Suprapubic skin (tissue), 4 donors: Measurements from ENCODE around the gene ADAMTS7. TPM values are rescaled to one million over a fixed set of nuclear protein-coding genes. Genes with fewer than 3 reads are reported as not detected.
"Not testable (repeated sequence)": the region's sequence is repeated elsewhere in the genome, so short reads cannot be mapped to it uniquely, and the experiment has no call there.

Experiments used
- DNase-seq, 2 donors: peaks; one replicate each; pipeline ENCODE4 v3.0.0-alpha.2; 2019; ENCODE audit warnings: low spot score in 2 of 2
- H3K27ac ChIP-seq: fragments of 200-600 bp; sonication (generic); one replicate; pipeline ENCODE4 v1.5.1; 2019
- H3K27me3 ChIP-seq: fragments of 200-600 bp; sonication (generic); one replicate; pipeline ENCODE4 v1.5.1; 2019
- H3K36me3 ChIP-seq: fragments of 200-600 bp; sonication (generic); one replicate; pipeline ENCODE4 v1.5.1; 2019
- H3K4me1 ChIP-seq: fragments of 200-600 bp; sonication (generic); one replicate; pipeline ENCODE4 v1.5.1; 2019
- H3K4me3 ChIP-seq: fragments of 200-600 bp; sonication (generic); one replicate; pipeline ENCODE4 v1.5.1; 2019; ENCODE audit warnings: mild to moderate bottlenecking
- H3K9me3 ChIP-seq: fragments of 200-600 bp; sonication (generic); one replicate; pipeline ENCODE4 v1.5.1; 2019
- EP300 ChIP-seq: sonication (generic); formaldehyde crosslinking; IDR thresholded peaks from one replicate; pipeline ENCODE4 v1.6.1; 2017; ENCODE audit warnings: antibody characterized with exemption
- POLR2A ChIP-seq, 2 donors: fragments of 450-650 bp; IDR thresholded peaks; one replicate each; pipeline ENCODE4 v1.6.1; 2017; ENCODE audit warnings: antibody characterized with exemption in 2 of 2, mild to moderate bottlenecking in 2 of 2, moderate library complexity in 2 of 2
- POLR2AphosphoS5 ChIP-seq, 3 donors: sonication (generic); formaldehyde crosslinking; IDR thresholded peaks; one replicate each; pipeline ENCODE4 v1.6.1; 2017; ENCODE audit warnings: antibody characterized with exemption in 3 of 3
- WGBS: methylation state at CpG from one replicate; pipeline ENCODE4 v1.1.5; 2018; 5-methylcytosine and 5-hydroxymethylcytosine counted together
- total RNA-seq, 4 donors: library from RNA; depleted of rRNA; stranded (reverse); fragments of >200 nt; gene quantifications; one replicate each; pipeline ENCODE4 v1.1.0, GENCODE V29; 2016
- TF ChIP-seq, protein P1 (sequence below), 2 donors: fragments of 200-600 bp in 1 of 2; fragments of 450-650 bp in 1 of 2; sonication (generic) in 1 of 2; IDR thresholded peaks; one replicate each; pipeline ENCODE4 v1.5.1; 2016 to 2019; ENCODE audit warnings: antibody characterized with exemption in 2 of 2, mild to moderate bottlenecking in 1 of 2, moderate library complexity in 1 of 2

ADAMTS7 gene
- total RNA-seq, 4 donors from 2014 or later = 1.1 to 1.2 (median 1.2) TPM

DNA sequence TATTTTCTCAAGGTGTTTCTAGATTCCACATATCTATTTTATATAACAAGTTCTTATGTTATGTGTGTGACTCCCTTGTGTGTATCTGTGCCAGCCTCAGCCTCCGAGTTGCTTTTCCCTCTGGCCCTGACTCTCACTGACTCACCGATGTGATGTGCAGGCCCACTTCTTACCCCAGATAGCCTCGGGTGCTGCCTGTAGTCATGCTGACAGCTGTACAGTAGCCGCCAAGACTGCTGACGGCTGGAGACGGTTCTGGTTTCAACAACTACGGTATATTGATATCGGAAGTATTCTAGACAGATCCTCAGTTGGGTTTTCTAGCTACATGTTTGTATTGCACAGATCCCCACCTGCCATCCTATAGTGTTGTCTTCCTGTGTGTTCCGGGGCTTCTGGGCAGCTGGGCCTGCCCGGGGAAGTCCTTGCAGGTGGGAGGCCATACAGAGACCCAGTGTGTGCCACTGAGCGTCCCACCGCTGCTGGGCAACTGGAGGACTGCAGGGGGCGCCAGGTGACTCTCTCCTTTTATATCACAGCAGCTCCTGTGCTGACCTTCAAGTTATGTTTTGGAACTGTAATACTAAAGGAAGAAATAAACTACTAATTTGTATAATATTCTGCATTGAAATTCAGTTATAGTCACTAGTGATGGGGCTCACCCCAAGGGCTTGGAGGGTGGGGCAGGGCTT lies 55.2 kb downstream of the ADAMTS7 start:
- H3K27me3 ChIP-seq, H3K9me3 ChIP-seq, H3K36me3 ChIP-seq, H3K4me3 ChIP-seq: not testable (repeated sequence)
- H3K4me1 ChIP-seq = peaks cover 47% of the 10 kb centered on the region
- 27% methylated on average over 9 of the region's 13 CpGs for WGBS
- TF ChIP-seq, protein P1, sequence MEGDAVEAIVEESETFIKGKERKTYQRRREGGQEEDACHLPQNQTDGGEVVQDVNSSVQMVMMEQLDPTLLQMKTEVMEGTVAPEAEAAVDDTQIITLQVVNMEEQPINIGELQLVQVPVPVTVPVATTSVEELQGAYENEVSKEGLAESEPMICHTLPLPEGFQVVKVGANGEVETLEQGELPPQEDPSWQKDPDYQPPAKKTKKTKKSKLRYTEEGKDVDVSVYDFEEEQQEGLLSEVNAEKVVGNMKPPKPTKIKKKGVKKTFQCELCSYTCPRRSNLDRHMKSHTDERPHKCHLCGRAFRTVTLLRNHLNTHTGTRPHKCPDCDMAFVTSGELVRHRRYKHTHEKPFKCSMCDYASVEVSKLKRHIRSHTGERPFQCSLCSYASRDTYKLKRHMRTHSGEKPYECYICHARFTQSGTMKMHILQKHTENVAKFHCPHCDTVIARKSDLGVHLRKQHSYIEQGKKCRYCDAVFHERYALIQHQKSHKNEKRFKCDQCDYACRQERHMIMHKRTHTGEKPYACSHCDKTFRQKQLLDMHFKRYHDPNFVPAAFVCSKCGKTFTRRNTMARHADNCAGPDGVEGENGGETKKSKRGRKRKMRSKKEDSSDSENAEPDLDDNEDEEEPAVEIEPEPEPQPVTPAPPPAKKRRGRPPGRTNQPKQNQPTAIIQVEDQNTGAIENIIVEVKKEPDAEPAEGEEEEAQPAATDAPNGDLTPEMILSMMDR (IDR thresholded peaks at IDR 0.05) = peak in 1 of 2 donors; percentile 32
- H3K27ac ChIP-seq = peak overlapping the region; percentile 76
- peak in 1 of 2 donors; percentile 74 for DNase-seq

DNA sequence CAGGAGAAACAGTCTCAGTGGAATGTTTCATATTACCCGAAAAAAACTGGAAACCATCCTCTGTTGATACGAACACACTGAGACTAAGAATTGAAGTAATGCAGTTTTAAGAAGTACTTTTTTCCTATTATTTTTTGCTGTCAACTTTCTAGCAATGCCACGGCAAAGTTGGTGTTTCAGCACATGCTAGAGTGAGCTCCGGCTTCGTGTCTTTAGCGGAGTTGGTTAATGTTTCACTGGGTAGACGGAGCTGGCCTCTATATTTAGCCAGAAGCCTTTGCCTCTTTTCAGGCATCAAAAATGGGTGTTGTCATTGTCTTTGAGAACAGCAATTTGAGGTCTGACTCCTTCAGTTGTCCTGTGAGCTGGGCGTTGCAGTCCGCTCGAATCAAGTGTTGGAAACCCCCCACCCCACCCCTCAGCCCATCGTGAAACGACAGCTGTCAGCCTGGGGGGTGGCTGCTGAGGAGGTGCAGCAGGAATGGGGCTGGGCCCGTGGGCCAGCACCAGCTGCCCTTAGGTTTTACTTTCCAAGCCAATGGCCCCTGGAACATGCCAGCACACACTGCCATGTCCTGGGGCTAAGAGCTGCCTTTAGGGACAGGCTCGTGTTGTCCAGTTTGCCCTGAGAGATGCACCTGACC lies 56.5 kb downstream of the ADAMTS7 start:
- peak in 1 of 2 donors; percentile 52 for DNase-seq
- not testable (repeated sequence) for H3K27ac ChIP-seq, H3K9me3 ChIP-seq, H3K27me3 ChIP-seq, H3K4me3 ChIP-seq, H3K36me3 ChIP-seq
- WGBS = 86% methylated on average over 10 of the region's 14 CpGs
- peaks cover 44% of the 10 kb centered on the region for H3K4me1 ChIP-seq

DNA sequence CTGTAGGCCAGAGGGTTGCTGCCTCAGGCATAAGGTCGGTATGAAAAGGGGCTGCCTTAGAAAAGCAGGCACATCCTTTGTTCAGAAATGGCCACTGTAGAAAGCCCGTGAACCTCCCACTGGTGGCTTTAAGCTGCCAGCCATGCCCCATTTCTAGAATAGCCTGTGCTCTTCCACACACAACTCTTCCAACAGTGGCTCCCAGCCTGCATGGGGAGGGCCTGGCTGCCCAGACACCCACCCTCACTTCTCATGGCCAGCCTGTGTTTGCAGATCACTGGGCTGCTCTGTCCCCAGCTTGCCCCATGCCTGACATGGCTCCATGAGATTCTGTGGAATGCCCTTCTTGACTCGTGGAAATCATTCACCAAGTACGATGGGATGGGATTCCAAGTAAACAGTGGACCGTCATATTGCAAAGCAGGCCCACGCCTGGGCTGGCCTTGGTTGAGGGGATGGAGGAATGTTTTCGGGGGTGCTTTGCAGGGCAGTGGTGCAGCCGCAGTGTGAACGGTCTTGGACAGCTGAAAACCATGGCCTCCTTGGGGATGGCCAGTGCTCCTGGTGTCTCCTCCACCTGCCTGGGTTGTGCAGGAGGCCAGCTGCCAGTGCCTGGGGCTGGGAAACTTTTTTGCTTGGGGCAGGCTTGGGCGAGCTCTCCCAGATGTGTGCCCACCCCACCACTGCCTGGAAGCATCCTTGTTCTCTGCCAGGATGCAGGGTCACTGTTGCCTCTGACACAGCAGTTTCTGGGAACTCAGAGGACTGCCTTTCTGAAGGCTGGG lies 57.3 kb downstream of the ADAMTS7 start:
- not testable (repeated sequence) for H3K27ac ChIP-seq, H3K27me3 ChIP-seq, H3K36me3 ChIP-seq, H3K4me3 ChIP-seq, H3K9me3 ChIP-seq
- WGBS = 85% methylated on average over 5 of the region's 10 CpGs
- DNase-seq = peak in 1 of 2 donors; percentile 42
- H3K4me1 ChIP-seq = peaks cover 37% of the 10 kb centered on the region

DNA sequence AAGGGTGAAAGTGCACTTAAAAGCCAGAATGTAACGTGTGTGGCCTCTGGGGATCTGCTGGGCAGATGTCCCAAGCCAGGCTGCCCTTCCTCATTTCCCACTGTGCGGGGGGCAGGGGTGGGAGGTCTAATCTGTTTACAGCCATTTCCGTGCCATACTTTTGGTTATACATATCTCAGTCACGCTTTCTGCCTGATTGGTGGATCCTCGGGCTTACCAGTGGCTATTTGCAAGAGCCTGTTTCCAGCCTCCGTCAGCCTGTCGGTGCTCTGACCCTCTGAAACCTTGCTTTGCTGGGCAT lies 58.0 kb downstream of the ADAMTS7 start:
- DNase-seq, H3K27me3 ChIP-seq, H3K9me3 ChIP-seq, H3K27ac ChIP-seq, H3K36me3 ChIP-seq, H3K4me3 ChIP-seq: not testable (repeated sequence)
- WGBS = 93% methylated on average over 5 of the region's 7 CpGs
- peaks cover 31% of the 10 kb centered on the region for H3K4me1 ChIP-seq

DNA sequence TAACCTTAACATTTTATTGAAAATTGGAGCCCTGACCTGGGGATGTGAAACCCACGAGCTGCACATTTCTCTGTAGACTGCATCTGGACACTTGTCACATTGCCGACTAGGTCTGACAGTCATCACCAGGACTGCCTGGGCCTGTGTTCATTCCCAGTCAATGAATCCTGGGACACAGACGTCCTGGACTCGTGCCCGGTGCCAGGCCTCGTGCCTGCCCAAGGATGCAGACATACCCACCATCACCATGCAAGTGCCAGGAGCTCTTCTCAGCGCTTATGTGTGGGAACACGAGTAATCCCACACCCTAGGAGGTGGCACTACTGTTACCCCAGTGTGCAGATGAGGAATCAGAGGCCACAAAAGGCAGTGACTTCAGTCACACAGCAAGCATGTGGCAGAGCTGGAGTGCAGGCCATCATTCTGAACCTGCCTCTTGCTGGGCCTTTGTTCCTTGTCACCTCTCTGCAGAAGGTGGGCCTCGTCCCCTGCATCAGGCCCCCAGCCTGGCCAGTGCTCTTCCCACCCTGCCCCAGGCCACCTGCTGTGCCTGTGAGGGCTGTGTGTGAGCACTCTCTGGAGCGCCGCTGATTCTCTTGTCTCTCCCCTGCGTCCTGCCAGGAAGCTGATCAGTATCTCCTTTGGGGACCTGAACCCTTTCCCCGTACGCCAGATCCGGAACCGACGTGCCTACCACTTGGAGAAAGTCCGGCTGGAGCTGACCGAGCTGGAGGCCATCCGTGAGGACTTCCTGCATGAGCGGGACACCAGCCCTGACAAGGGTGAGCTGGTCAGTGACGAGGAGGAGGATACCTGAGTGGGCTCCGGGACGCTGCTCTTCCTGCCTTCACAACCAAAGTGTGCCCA lies 58.5 kb downstream of the ADAMTS7 start:
- 74% methylated on average over 14 of the region's 24 CpGs for WGBS
- no peak overlapping the region for H3K27ac ChIP-seq
- H3K9me3 ChIP-seq = no peaks in the 10 kb centered on the region
- no peak overlapping the region for H3K4me3 ChIP-seq
- peak in 1 of 2 donors; percentile 27 for DNase-seq
- H3K36me3 ChIP-seq = no peaks in the 10 kb centered on the region
- TF ChIP-seq POLR2A (IDR thresholded peaks at IDR 0.05) = no peak
- no peaks in the 10 kb centered on the region for H3K27me3 ChIP-seq
- peaks cover 25% of the 10 kb centered on the region for H3K4me1 ChIP-seq

DNA sequence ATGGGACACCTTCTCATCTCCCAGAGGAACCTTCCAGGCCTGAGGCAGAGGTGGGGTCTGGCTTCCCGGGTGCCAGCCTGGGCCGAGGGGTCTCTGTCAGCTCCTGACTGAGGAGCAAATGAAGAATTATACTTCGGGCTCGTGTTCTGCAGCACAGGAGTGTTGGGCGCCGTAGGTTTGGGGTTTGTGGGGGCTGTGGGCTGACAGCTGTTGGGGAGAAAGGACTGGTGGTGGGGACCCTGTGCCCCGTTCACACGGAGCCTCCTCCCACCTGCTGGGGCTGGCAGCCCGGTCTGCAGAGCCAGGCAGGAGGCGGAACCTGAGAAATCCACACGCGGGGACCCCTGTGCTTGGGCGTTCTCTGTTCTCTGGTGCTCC lies 59.7 kb downstream of the ADAMTS7 start:
- H3K4me1 ChIP-seq = peaks cover 14% of the 10 kb centered on the region
- no peak overlapping the region for H3K4me3 ChIP-seq
- no peak overlapping the region for H3K27ac ChIP-seq
- peak in 1 of 2 donors; percentile 37 for DNase-seq
- no peaks in the 10 kb centered on the region for H3K27me3 ChIP-seq
- 59% methylated on average over 12 of the region's 13 CpGs for WGBS
- TF ChIP-seq EP300 (no peak), POLR2A (IDR thresholded peaks at IDR 0.05) (no peak), POLR2AphosphoS5 (IDR thresholded peaks at IDR 0.05) (no peak)
- TF ChIP-seq, protein P1 (IDR thresholded peaks at IDR 0.05) = no peak
- H3K36me3 ChIP-seq = no peaks in the 10 kb centered on the region
- no peaks in the 10 kb centered on the region for H3K9me3 ChIP-seq
